Measurements from ENCODE around the gene ROR1.

- TF ChIP-seq ATF5 (CRISPR knock-in tag; IDR thresholded peaks at IDR 0.05; ENCODE audit: low read depth) (no peak), ZNF318 (CRISPR knock-in tag; IDR thresholded peaks at IDR 0.05) (no peak), CTCF (CRISPR knock-in tag; IDR thresholded peaks at IDR 0.05) (no peak), HNRNPH1 (optimal IDR thresholded peaks at IDR 0.05; ENCODE audit: low read depth, low read length) (no peak), ZNF580 (CRISPR knock-in tag; IDR thresholded peaks at IDR 0.05; ENCODE audit: borderline replicate concordance, low read depth) (no peak), TFAP4 (IDR thresholded peaks at IDR 0.05; ENCODE audit: borderline replicate concordance, low read depth) (no peak), CSRNP2 (CRISPR knock-in tag; conservative IDR thresholded peaks at IDR 0.05; ENCODE audit: low read depth) (no peak), NBN (conservative IDR thresholded peaks at IDR 0.05) (no peak), POLR2AphosphoS5 (IDR thresholded peaks at IDR 0.05; ENCODE audit: low read depth, low read length) (no peak), CHD4 (IDR thresholded peaks at IDR 0.05; ENCODE audit: borderline replicate concordance, low read length) (no peak), MEF2D (CRISPR knock-in tag; IDR thresholded peaks at IDR 0.05) (no peak), ZNF839 (CRISPR knock-in tag; IDR thresholded peaks at IDR 0.05; ENCODE audit: borderline replicate concordance) (no peak), ZNF24 (IDR thresholded peaks at IDR 0.05) (no peak)
Measured at GRCh38 chr1:63911049-63911448, 137.2 kb downstream of the ROR1 start.

Measured in HepG2 (cell line).